ENCODE results near the gene DBNDD2. TPM values are rescaled to one million over a fixed set of nuclear protein-coding genes. Genes with fewer than 3 reads are reported as not detected.

The DBNDD2 gene
- total RNA-seq, 1 experiment from 2014 or later: 69.0 TPM

DNA sequence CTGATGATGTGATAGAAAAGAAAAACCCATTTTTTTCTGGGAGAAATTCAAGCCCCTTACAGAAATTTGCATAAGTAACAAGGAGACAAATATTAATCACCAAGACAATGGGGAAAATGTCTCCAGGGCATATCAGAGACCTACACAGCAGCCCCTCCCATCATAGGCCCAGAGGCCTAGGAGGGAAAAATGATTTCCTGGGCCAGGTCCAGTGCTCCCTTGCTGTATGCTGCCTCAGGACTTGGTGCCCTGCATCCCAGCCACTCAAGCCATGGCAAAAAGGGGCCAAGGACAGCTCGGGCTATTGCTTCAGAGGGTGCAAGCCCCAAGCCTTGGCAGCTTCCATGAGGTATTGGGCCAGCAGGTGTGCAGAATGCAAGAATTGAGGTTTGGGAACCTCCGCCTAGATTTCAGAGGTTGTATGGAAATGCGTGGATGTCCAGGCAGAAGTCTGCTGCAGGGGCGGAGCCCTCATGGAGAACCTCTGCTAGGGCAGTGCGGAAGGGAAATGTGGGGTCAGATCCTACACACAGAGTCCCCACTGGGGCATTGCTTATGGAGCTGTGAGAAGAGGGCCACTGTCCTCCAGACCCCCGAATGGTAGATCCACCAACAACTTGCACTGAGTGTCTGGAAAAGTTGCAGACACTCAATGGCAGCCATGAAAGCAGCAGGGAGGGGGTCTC lies 7.6 kb upstream of the DBNDD2 start:
- no TSS peak for BruUV-seq (replicated peaks)
- Histone ChIP-seq H3K4me1 (replicated peaks; ENCODE audit: insufficient read depth) (no peaks in the 10 kb centered on the region), H3K9me2 (ENCODE audit: insufficient read depth) (no peaks in the 10 kb centered on the region), H3F3A (ENCODE audit: insufficient read depth, low read depth) (peaks cover 10% of the 10 kb centered on the region), H3K9me3 (ENCODE audit: insufficient read depth, low read depth) (peaks cover 24% of the 10 kb centered on the region; the same call in 1 of the 2 replicates), H3K27ac (no peak overlapping the region), H4K20me1 (ENCODE audit: insufficient read depth) (no peaks in the 10 kb centered on the region), H3K27me3 (ENCODE audit: insufficient read depth, low read depth) (no peaks in the 10 kb centered on the region), H3K4me3 (no peak overlapping the region), H3K4me2 (no peak overlapping the region), H3K79me2 (ENCODE audit: low read depth) (no peaks in the 10 kb centered on the region), H2AFZ (no peak overlapping the region), H3K36me3 (ENCODE audit: low read depth) (no peaks in the 10 kb centered on the region)
- POLR2A ChIA-PET (ENCODE audit: unreplicated experiment): no interaction called here
- CTCF ChIA-PET: no interaction called here
- no peak for DNase-seq
- intact Hi-C loops (cut with micrococcal nuclease; ENCODE audit: unreplicated experiment): no loop called here
- TF ChIP-seq, protein P1, sequence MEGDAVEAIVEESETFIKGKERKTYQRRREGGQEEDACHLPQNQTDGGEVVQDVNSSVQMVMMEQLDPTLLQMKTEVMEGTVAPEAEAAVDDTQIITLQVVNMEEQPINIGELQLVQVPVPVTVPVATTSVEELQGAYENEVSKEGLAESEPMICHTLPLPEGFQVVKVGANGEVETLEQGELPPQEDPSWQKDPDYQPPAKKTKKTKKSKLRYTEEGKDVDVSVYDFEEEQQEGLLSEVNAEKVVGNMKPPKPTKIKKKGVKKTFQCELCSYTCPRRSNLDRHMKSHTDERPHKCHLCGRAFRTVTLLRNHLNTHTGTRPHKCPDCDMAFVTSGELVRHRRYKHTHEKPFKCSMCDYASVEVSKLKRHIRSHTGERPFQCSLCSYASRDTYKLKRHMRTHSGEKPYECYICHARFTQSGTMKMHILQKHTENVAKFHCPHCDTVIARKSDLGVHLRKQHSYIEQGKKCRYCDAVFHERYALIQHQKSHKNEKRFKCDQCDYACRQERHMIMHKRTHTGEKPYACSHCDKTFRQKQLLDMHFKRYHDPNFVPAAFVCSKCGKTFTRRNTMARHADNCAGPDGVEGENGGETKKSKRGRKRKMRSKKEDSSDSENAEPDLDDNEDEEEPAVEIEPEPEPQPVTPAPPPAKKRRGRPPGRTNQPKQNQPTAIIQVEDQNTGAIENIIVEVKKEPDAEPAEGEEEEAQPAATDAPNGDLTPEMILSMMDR (conservative IDR thresholded peaks at IDR 0.05): no peak
- TF ChIP-seq EZH2 (IDR thresholded peaks at IDR 0.05; ENCODE audit: low read depth): no peak

DNA sequence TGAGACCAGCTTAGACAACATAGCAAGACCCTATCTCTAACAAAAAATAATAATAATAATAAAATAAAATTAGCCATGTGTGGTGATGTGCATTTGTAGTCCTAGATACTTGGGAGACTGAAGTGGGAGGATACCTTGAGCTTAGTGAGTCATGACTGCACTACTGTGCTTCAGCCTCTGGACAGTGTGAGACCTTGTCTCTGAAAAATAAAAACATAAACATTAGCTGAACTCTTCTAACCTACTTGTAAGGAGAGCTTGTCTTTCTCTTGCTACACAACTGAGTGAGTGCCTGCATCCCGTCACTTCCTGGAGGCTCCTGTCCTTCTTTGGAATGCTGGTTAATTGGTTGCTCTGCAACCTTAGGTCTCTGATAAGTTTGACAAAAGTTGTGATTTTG lies 5.1 kb upstream of the DBNDD2 start:
- no peak for TF ChIP-seq EZH2 (IDR thresholded peaks at IDR 0.05; ENCODE audit: low read depth)
- TF ChIP-seq, protein P1 (conservative IDR thresholded peaks at IDR 0.05): no peak
- BruUV-seq (replicated peaks): no TSS peak
- DNase-seq: no peak
- H3K9me2 ChIP-seq (ENCODE audit: insufficient read depth): no peaks in the 10 kb centered on the region
- no peak overlapping the region for H3K4me3 ChIP-seq
- peaks cover 24% of the 10 kb centered on the region; the same call in 1 of the 2 replicates for H3K9me3 ChIP-seq (ENCODE audit: insufficient read depth, low read depth)
- peaks cover 6% of the 10 kb centered on the region for H3K4me1 ChIP-seq (replicated peaks; ENCODE audit: insufficient read depth)
- H3K79me2 ChIP-seq (ENCODE audit: low read depth): peaks cover 14% of the 10 kb centered on the region
- H2AFZ ChIP-seq: no peak overlapping the region
- CTCF ChIA-PET: interaction anchor here (0.6 kb wide), 1 partner anchor 83 kb away, joined by 7 read pairs; no protein-coding TSS in a partner anchor
- H3K27ac ChIP-seq: no peak overlapping the region
- no peaks in the 10 kb centered on the region for H4K20me1 ChIP-seq (ENCODE audit: insufficient read depth)
- H3K27me3 ChIP-seq (ENCODE audit: insufficient read depth, low read depth): no peaks in the 10 kb centered on the region
- H3F3A ChIP-seq (ENCODE audit: insufficient read depth, low read depth): peaks cover 16% of the 10 kb centered on the region
- H3K4me2 ChIP-seq: no peak overlapping the region
- POLR2A ChIA-PET (ENCODE audit: unreplicated experiment): no interaction called here
- intact Hi-C loops (cut with micrococcal nuclease; ENCODE audit: unreplicated experiment): no loop called here
- H3K36me3 ChIP-seq (ENCODE audit: low read depth): no peaks in the 10 kb centered on the region

DNA sequence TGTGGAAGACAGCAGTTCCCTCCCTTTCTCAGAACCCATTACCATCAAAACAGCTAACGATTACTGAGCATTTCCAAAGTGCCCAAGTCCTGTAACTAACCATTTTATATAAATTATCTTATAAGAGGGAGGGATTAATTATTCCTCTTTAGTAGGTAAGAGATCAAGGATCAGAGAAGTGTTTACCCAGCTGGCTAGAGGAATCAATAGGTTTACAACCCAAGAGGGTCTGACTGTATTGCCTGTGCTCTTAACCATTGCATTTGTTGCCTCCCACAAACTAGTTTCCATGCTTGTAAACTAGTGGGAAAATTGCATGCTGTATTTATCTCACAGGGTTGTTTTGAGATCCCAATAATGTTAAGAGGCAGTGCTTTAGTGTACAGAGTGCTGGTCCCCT lies 3.7 kb upstream of the DBNDD2 start:
- BruUV-seq (replicated peaks): no TSS peak
- no peaks in the 10 kb centered on the region for H3K9me2 ChIP-seq (ENCODE audit: insufficient read depth)
- peaks cover 22% of the 10 kb centered on the region; the same call in 1 of the 2 replicates for H3K9me3 ChIP-seq (ENCODE audit: insufficient read depth, low read depth)
- H3F3A ChIP-seq (ENCODE audit: insufficient read depth, low read depth): peaks cover 21% of the 10 kb centered on the region
- H3K27me3 ChIP-seq (ENCODE audit: insufficient read depth, low read depth): no peaks in the 10 kb centered on the region
- 0 out of 2 replicates have a peak, but pooled peaks cover 8% of the 10 kb centered on the region for H3K36me3 ChIP-seq (ENCODE audit: low read depth)
- no peak for TF ChIP-seq EZH2 (IDR thresholded peaks at IDR 0.05; ENCODE audit: low read depth)
- TF ChIP-seq, protein P1 (conservative IDR thresholded peaks at IDR 0.05): no peak
- peaks cover 6% of the 10 kb centered on the region for H3K4me1 ChIP-seq (replicated peaks; ENCODE audit: insufficient read depth)
- no peaks in the 10 kb centered on the region for H4K20me1 ChIP-seq (ENCODE audit: insufficient read depth)
- intact Hi-C loops (cut with micrococcal nuclease; ENCODE audit: unreplicated experiment): no loop called here
- POLR2A ChIA-PET (ENCODE audit: unreplicated experiment): no interaction called here
- H3K4me3 ChIP-seq: no peak overlapping the region
- H3K4me2 ChIP-seq: no peak overlapping the region
- no peak overlapping the region for H2AFZ ChIP-seq
- CTCF ChIA-PET: no interaction called here
- H3K27ac ChIP-seq: no peak overlapping the region
- DNase-seq: peak in 1 of 2 experiments; percentile 29
- H3K79me2 ChIP-seq (ENCODE audit: low read depth): peaks cover 17% of the 10 kb centered on the region
